COLO668 (cell line): Measurements from ENCODE around the gene PRR15L.
"Not testable (repeated sequence)": the region's sequence is repeated elsewhere in the genome, so short reads cannot be mapped to it uniquely, and the experiment has no call there.

ENCODE experiments used
- DNase-seq: peaks from one replicate; lab custom pipeline; 2025; ENCODE audit not compliant: unreplicated experiment; lab: John Stamatoyannopoulos, UW

Gene PRR15L

GRCh38 chr17:47957591-47958490 lies at the start of gene PRR15L:
Gene PRR15L (minus strand): TSS chr17:47957883. CDS start chr17:47953234, 4,649 bp downstream.
- DNase-seq = peak; percentile 89

GRCh38 chr17:48006936-48007709 lies 49.4 kb upstream of the PRR15L start:
- no peak for DNase-seq

- DNase-seq = no peak
Measured at GRCh38 chr17:48004983-48005382, 47.3 kb upstream of the PRR15L start.

- DNase-seq = no peak
Measured at GRCh38 chr17:48003417-48004151, 45.9 kb upstream of the PRR15L start.

GRCh38 chr17:48002916-48003416 lies 45.3 kb upstream of the PRR15L start:
- no peak for DNase-seq

- DNase-seq = no peak
Measured at GRCh38 chr17:48002266-48002915, 44.7 kb upstream of the PRR15L start.

GRCh38 chr17:48001657-48002056 lies 44.0 kb upstream of the PRR15L start:
- not testable (repeated sequence) for DNase-seq

GRCh38 chr17:48001197-48001596 lies 43.5 kb upstream of the PRR15L start:
- no peak for DNase-seq

- DNase-seq = no peak
Measured at GRCh38 chr17:47999582-47999981, 41.9 kb upstream of the PRR15L start.

- no peak for DNase-seq
Measured at GRCh38 chr17:47998044-47998443, 40.4 kb upstream of the PRR15L start.

GRCh38 chr17:47997586-47997985 lies 39.9 kb upstream of the PRR15L start:
- DNase-seq = no peak

- DNase-seq = no peak
Measured at GRCh38 chr17:47996201-47996600, 38.5 kb upstream of the PRR15L start.

GRCh38 chr17:47995241-47995935 lies 37.7 kb upstream of the PRR15L start:
- DNase-seq = no peak

- DNase-seq = no peak
Measured at GRCh38 chr17:47994724-47995123, 37.0 kb upstream of the PRR15L start.

- no peak for DNase-seq
Measured at GRCh38 chr17:47993964-47994363, 36.3 kb upstream of the PRR15L start.

- no peak for DNase-seq
Measured at GRCh38 chr17:47993031-47993564, 35.4 kb upstream of the PRR15L start.

GRCh38 chr17:47992216-47992615 lies 34.5 kb upstream of the PRR15L start:
- DNase-seq = no peak

GRCh38 chr17:47990962-47991731 lies 33.5 kb upstream of the PRR15L start:
- DNase-seq = no peak

GRCh38 chr17:47989700-47990099 lies 32.0 kb upstream of the PRR15L start:
- no peak for DNase-seq
